G401.6 (cell line): Measurements from ENCODE around the gene C12orf76.
"Not testable (repeated sequence)": the region's sequence is repeated elsewhere in the genome, so short reads cannot be mapped to it uniquely, and the experiment has no call there.

Experiments
- FAIRE-seq: peaks from 2 replicates; lab custom pipeline; 2012; peaks lifted over from hg19 to GRCh38; lab: Jason Lieb, UNC

Gene C12orf76

GRCh38 chr12:110020956-110021355 lies 27.4 kb downstream of the C12orf76 start:
- FAIRE-seq: no peak

GRCh38 chr12:110015132-110015531 lies 33.2 kb downstream of the C12orf76 start:
- FAIRE-seq: no peak

- no peak for FAIRE-seq
Measured at GRCh38 chr12:110012659-110013058, 35.7 kb downstream of the C12orf76 start.

- FAIRE-seq: no peak
Measured at GRCh38 chr12:110012137-110012536, 36.2 kb downstream of the C12orf76 start.

- no peak for FAIRE-seq
Measured at GRCh38 chr12:110010853-110011723, 37.2 kb downstream of the C12orf76 start.

DNA sequence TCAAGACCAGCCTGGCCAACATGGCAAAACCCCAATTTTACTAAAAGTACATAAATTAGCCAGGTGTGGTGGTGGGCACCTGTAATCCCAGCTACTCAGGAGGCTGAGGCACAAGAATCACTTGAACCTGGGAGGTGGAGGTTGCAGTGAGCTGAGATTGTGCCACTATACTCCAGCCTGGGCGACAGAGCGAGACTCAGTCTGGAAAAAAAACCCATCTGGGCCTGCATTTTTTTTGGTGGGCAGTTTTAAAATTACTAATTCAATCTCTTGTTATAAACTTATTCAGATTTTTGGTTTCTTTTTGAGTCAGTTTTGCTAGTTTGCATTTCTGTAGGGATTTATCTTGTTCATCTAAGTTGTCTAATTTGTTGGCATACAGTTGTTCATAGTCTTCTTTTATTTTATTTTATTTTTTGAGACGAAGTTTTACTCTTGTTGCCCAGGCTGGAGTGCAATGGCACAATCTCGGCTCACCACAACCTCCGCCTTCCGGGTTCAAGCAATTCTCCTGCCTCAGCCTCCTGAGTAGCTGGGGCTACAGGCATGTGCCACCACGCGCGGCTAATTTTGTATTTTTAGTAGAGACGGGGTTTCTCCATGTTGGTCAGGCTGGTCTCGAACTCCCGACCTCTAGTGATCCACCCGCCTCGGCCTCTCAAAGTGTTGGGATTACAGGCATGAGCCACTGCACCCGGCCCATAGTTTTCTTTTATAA lies 39.5 kb downstream of the C12orf76 start:
- FAIRE-seq: not testable (repeated sequence)

- FAIRE-seq: no peak
Measured at GRCh38 chr12:110007881-110008280, 40.4 kb downstream of the C12orf76 start.

GRCh38 chr12:110006115-110006514 lies 42.2 kb downstream of the C12orf76 start:
- FAIRE-seq: no peak

DNA sequence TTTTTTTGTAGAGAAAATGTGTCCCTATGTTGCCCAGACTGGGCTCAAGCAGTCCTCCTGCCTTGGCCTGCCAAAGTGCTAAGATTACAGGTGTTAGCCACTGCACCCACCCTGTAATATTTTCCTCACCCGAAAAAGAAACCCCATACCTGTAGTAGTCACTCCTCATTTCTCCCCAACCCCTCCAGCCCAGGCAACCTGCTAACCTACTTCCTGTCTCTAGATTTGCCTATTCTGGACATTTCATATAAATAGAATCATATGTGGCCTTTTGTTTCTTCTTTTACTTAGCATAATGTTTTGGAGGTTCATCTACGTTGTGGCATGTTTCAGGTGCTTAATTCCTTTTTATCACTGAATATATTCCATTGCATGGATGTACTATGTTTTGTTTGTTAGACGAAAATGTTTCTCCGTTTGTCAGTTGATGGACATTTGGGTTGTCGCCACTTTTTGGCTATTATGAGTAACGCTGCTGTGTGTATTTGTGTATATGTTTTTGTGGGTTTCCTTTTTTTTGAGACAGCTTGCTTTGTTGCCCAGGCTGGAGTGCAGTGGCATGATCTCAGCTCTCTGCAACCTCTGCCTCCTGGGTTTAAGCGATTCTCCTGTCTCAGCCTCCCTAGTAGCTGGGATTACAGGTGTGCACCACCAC lies 42.9 kb downstream of the C12orf76 start:
- no peak for FAIRE-seq

GRCh38 chr12:110004598-110004997 lies 43.7 kb downstream of the C12orf76 start:
- FAIRE-seq: no peak

GRCh38 chr12:110002676-110003515 lies 45.4 kb downstream of the C12orf76 start:
- no peak for FAIRE-seq

DNA sequence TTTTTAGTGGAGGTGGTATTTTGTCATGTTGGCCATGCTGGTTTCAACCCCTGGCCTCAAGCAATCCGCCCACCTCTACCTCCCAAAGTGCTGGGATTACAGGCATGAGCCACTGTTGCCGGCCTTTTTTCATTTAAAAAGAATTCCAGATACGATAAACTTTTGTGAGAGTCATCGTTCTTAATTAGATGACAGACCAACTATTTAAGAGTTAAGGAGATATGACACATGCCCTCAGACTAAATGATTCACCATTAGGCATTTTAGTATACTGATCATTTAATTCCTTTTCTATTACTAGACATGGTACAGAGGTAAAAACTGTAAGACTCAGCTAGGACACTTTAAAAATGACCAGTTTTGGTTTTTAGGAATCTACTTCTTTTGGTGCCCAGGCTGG lies 46.7 kb downstream of the C12orf76 start:
- FAIRE-seq: no peak

- no peak for FAIRE-seq
Measured at GRCh38 chr12:109999983-110000505, 48.3 kb downstream of the C12orf76 start.

DNA sequence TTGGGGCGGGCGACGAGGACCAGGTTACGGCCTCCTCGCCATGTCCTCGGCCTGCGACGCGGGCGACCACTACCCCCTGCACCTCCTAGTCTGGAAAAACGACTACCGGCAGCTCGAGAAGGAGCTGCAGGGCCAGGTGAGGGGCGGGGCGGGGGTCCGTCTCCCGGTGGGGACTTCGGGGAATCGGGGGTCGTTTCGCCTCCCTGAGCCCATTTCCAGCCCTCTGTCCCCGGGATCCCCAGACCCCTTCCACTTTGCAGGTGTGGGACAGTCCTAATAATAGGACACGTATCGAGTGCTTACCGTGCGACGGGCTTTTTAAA lies 48.7 kb downstream of the C12orf76 start:
- no peak for FAIRE-seq

GRCh38 chr12:109998904-109999648 lies 49.2 kb downstream of the C12orf76 start, which contains the start of gene ANKRD13A:
Gene ANKRD13A, plus strand, starts transcription at chr12:109999430. Its CDS starts 259 bp downstream, at chr12:109999689.
- FAIRE-seq: peak; percentile 74

- no peak for FAIRE-seq
Measured at GRCh38 chr12:109998241-109998903, 50.0 kb downstream of the C12orf76 start.

GRCh38 chr12:109997393-109997792 lies 50.9 kb downstream of the C12orf76 start:
- FAIRE-seq: no peak

DNA sequence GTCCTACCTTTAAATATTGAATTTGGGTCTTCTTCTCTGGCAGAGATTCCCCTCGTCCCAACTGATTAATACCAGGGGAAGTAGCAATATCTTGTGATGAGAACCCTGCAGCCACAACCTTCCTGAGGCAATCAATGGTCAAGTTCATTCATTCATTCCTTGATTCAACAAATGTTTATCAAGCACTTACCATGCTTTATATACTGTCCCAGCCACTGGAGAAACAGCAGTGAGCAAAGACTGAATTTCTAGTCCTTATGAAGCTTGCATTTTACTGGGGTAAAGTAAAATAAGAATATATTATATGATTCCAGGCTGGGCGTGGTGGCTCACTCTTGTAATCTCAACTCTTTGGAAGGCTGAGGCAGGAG lies 51.9 kb downstream of the C12orf76 start:
- no peak for FAIRE-seq

- no peak for FAIRE-seq
Measured at GRCh38 chr12:109995686-109996482, 52.4 kb downstream of the C12orf76 start, which contains the start of gene GIT2. Gene GIT2, minus strand, starts transcription at chr12:109996368. Its CDS starts 144 bp downstream, at chr12:109996224.

DNA sequence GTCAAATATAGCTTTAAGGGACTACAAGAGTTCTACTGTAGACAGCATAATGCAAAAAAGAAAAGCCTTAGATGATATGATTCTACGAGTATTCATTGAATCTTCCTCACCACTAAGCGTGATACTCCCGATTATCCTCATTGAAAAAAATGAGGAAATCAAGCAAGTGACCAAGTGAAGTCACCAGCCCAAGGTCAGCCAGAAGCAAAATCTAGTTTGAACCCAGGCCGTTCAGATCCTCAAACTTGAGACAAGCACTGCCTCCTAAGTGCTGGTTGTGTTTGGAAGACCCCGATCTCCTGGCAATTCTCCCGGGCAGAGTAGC lies 53.0 kb downstream of the C12orf76 start:
- FAIRE-seq: no peak
